ENCODE data around the gene PLA2G4E.

Gene PLA2G4E

DNA sequence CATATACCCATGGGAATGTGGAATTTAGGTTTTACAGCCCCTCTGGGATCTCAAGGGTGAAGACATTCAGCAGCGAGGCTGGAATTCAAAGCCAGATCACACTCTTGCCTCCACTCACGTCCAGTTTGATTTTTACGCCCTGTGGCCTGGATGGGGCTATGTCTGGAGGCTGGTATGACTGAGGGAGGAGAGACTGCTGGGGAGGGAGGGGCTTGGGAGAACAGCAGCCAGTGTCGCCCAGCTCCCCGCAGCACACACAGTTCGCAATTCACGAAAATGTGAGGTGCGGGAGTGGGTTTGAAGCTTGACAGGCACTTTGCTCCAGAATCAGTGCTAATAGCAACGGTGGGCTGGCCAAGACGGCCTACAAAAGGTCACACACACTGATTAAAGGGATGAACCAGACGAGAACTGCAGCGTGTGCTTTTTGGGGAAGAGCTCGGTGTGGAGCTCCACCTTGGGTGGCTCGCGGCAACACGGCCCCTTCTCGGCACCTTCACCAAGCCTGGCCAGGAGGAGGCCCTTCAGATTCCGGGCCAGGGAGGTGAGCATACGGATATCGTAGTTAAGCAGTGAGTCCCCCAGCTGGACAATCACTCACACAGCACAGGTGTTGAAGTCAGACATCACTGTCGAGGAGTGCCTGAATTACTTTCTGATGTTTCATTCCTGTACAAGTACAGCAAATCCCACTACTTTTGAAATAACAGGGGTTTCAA is 64.9 kb downstream of the PLA2G4E start:
- Mint-ChIP-seq H3K36me3 (peaks cover 4% of the 10 kb centered on the region), H3K9me3 (ENCODE audit: low read depth) (no peaks in the 10 kb centered on the region), H3K27ac (no peak overlapping the region), H3K27me3 (no peaks in the 10 kb centered on the region), H3K4me1 (ENCODE audit: low read depth) (peaks cover 6% of the 10 kb centered on the region), H3K4me3 (no peak overlapping the region)

DNA sequence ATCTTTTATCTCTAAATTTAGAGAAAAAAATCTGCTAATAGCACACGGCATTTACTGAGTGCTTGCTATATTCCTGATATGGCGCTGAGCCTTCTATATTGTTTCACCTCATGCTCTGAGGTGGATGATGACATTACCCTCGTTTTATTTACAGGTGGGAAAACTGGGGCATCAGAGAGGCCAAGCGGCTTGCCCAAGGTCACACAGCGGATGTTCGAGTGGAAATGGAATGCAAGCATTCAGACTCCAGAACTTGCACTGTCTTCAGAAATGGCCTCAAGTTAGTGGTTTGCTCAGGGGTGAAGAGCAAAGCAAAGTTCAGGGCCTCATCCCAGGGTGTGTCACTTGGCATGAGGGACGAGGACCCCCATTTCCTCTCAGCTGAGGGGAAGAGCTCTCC is 65.7 kb downstream of the PLA2G4E start:
- Mint-ChIP-seq H3K27ac (no peak overlapping the region), H3K27me3 (no peaks in the 10 kb centered on the region), H3K4me3 (no peak overlapping the region), H3K4me1 (ENCODE audit: low read depth) (peaks cover 6% of the 10 kb centered on the region), H3K9me3 (ENCODE audit: low read depth) (no peaks in the 10 kb centered on the region), H3K36me3 (peaks cover 8% of the 10 kb centered on the region)

DNA sequence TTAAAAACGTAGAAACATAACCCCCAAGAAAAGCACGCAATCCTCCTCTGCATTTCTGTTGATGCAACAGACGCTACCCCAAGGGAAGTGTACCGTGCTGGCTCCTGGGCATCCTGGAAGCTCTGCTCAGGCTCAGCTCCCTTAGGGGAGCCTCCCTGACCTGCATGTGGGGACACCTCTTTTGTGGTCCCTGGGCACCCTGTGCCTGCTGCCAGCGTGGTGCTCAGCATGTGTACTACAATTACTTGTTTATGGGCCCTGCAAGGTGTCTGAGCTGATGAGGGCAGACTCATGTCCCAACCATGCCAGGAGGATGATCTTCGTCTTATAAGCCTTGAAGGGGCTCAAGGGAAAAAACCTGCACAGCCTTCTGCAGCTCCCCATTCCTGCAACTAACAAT is 66.8 kb downstream of the PLA2G4E start:
- Mint-ChIP-seq H3K27me3 (no peaks in the 10 kb centered on the region), H3K4me3 (no peak overlapping the region), H3K36me3 (peaks cover 8% of the 10 kb centered on the region), H3K9me3 (ENCODE audit: low read depth) (no peaks in the 10 kb centered on the region), H3K27ac (no peak overlapping the region), H3K4me1 (ENCODE audit: low read depth) (peaks cover 6% of the 10 kb centered on the region)

DNA sequence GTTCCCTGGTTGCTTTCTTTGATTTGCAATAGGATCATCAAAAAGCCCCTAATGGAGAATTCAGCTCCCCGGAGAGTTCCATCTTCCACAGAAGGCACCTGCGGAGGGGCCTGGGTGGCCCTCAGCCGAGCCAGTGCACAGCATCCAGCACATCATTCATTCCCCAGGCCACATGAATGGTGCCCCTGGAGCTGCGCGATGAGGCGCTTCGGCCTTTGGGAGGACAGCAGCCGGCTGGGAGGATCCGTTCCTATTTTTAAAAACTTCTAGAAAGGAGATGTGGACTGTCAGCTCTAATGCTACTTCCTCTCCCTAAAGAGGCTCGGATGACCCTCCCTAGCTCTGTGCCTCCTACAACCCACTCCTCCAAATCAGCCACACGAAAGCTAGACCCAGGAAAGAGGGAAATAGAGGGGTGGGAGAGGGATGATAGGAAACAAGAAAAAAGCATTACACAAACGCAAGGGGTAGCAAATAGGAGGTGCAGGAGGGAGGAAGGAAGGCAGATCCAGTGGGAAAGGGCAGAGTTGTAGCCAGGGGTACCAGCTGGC is 68.8 kb downstream of the PLA2G4E start:
- Mint-ChIP-seq H3K27ac (no peak overlapping the region), H3K4me3 (no peak overlapping the region), H3K4me1 (ENCODE audit: low read depth) (peaks cover 2% of the 10 kb centered on the region), H3K9me3 (ENCODE audit: low read depth) (no peaks in the 10 kb centered on the region), H3K36me3 (peaks cover 4% of the 10 kb centered on the region), H3K27me3 (no peaks in the 10 kb centered on the region)

DNA sequence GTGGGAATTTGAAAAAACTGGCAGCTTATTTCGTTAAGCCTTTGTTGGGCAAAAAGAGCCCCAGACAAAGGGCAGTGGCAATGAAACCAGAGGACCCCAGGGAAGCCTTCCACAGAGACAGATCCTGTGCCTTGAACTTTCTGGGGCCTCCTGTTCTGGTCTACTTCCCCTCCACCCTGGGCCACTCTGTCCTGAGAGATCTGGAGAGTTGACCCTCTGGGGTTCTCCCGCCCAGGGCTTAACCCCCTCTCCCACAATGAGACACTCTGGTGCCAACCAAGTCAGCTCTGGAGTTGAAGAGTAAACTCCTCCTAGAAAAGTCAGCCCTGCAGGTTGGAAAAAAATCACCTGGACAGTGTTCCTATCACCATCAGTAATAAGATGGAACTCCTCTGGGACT is 69.3 kb downstream of the PLA2G4E start:
- no peak overlapping the region for H3K4me3 Mint-ChIP-seq
- peaks cover 2% of the 10 kb centered on the region for H3K4me1 Mint-ChIP-seq (ENCODE audit: low read depth)
- peaks cover 4% of the 10 kb centered on the region for H3K36me3 Mint-ChIP-seq
- no peaks in the 10 kb centered on the region for H3K9me3 Mint-ChIP-seq (ENCODE audit: low read depth)
- no peaks in the 10 kb centered on the region for H3K27me3 Mint-ChIP-seq
- no peak overlapping the region for H3K27ac Mint-ChIP-seq

DNA sequence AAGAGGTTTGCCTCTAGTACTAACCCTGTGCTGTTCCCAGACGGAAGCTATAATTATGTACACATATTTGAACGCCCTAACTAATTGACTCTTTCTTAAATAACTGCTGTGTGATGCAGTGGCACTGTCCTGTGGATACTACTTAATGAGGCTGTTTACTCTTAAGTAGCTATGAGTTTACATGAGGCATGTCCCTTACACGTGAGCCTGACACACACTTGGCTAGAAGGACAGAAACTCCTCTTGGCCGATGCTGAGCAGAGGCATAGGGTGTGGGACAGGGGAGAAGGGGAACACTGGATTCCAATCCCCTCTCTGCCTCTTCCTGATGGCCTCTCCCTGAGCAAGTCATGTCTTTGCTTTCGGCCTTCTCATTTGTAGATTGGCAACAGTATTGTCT is 70.4 kb downstream of the PLA2G4E start:
- H3K36me3 Mint-ChIP-seq: peaks cover 4% of the 10 kb centered on the region
- H3K9me3 Mint-ChIP-seq (ENCODE audit: low read depth): no peaks in the 10 kb centered on the region
- peaks cover 2% of the 10 kb centered on the region for H3K4me1 Mint-ChIP-seq (ENCODE audit: low read depth)
- H3K4me3 Mint-ChIP-seq: no peak overlapping the region
- no peak overlapping the region for H3K27ac Mint-ChIP-seq
- H3K27me3 Mint-ChIP-seq: no peaks in the 10 kb centered on the region

DNA sequence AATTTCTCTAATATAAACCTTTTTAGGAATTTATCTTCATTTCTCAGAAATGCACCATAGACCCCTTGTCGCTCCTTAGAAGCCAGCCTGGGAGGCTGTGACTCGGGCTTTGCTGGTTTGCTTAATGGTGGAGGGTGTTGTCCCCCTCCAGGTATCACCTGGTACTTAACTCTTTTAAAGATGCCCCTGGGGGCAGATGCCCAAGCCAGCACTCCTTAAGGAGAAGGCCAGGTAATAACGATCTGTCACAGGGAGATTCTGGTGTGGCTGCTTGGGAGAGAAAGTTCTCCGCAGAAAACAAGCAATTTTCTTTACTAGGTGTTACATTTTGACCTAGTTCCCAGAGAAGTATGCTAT is 70.7 kb downstream of the PLA2G4E start:
- H3K36me3 Mint-ChIP-seq: peaks cover 4% of the 10 kb centered on the region

DNA sequence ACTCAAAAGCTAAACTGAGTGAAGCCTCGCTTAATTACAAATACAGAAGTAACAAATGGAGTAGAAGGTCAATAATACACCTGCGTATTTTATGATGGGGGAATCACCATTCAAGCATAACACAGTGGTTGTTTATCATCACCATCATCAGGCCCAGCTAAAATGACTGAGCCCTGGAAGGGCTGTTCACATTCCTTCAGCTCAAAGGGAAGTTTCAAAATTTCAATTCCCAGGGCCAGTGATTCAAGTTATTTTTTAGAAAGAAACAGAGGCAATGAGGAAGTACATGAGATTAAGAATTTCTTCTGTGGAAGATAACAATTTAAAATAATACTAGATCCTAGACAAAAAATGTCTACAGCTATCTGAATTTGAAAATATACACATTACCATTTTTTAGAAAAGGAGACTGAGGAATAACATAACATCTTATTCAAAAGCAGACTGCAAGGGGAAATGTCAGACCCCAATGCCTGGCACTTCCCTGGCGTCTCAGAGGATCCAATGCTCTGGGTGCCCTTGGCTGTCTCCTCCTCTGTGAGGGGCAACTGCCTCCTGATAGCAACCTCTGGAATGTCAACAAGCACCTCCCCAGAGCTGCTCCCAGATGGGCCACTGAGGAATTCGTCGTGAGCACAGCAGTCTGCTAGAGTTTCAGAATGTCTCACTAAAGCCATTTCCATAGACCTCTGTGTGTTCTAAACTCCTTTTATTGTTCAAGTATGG is 71.3 kb downstream of the PLA2G4E start:
- H3K4me1 Mint-ChIP-seq (ENCODE audit: low read depth): peaks cover 2% of the 10 kb centered on the region
- H3K36me3 Mint-ChIP-seq: peaks cover 4% of the 10 kb centered on the region

More for the DNA sequence above, 70.7 kb downstream of the PLA2G4E start:
- H3K9me3 Mint-ChIP-seq (ENCODE audit: low read depth): no peaks in the 10 kb centered on the region
- peaks cover 2% of the 10 kb centered on the region for H3K4me1 Mint-ChIP-seq (ENCODE audit: low read depth)
- H3K27me3 Mint-ChIP-seq: no peaks in the 10 kb centered on the region
- H3K4me3 Mint-ChIP-seq: no peak overlapping the region
- no peak overlapping the region for H3K27ac Mint-ChIP-seq

DNA sequence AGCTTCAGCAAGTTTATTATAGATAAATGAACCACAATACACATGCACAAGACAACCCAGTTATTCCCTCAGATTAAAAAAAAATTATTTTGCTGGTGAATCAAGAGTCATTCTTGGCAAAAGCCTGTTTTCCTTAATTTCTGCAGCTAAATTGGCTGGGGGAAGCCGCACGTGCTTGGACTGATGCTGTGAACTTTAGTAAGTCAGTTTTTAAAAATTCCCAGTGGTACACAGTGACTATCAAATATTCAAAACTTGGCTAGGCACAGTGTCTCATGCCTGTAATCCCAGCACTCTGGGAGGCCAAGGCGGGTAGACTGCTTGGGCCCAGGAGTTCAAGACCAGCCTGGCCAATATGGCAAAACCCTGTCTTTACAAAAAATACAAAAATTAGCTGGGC is 72.4 kb downstream of the PLA2G4E start:
- H3K27ac Mint-ChIP-seq: no peak overlapping the region
- H3K27me3 Mint-ChIP-seq: no peaks in the 10 kb centered on the region
- H3K4me1 Mint-ChIP-seq (ENCODE audit: low read depth): peaks cover 2% of the 10 kb centered on the region
- no peak overlapping the region for H3K4me3 Mint-ChIP-seq
- H3K36me3 Mint-ChIP-seq: peaks cover 4% of the 10 kb centered on the region
- H3K9me3 Mint-ChIP-seq (ENCODE audit: low read depth): no peaks in the 10 kb centered on the region

More for the DNA sequence above, 71.3 kb downstream of the PLA2G4E start:
- Mint-ChIP-seq H3K27me3 (no peaks in the 10 kb centered on the region), H3K27ac (no peak overlapping the region), H3K9me3 (ENCODE audit: low read depth) (no peaks in the 10 kb centered on the region), H3K4me3 (no peak overlapping the region)

DNA sequence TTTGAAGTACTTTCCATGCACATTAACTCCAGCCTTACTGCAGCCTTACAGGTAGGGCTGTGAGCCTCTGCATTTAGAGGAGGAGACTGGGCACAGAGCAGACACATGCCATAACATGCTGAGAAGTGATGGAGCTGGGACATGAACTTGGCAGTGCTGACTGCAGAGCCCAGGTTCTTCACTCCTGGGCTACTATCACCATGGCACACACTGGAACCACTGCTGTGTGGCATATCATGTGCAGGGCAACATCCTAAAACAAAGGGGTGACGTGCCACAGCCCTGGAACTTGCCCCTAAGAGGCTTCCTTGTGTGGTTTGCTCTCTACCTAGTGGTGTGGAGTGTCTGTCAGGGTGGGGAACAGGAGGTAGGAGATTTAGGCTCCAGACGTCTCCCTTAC is 73.9 kb downstream of the PLA2G4E start:
- no peaks in the 10 kb centered on the region for H3K9me3 Mint-ChIP-seq (ENCODE audit: low read depth)
- no peak overlapping the region for H3K27ac Mint-ChIP-seq
- no peak overlapping the region for H3K4me3 Mint-ChIP-seq
- no peaks in the 10 kb centered on the region for H3K27me3 Mint-ChIP-seq
- H3K36me3 Mint-ChIP-seq: peaks cover 4% of the 10 kb centered on the region
- H3K4me1 Mint-ChIP-seq (ENCODE audit: low read depth): peaks cover 2% of the 10 kb centered on the region

DNA sequence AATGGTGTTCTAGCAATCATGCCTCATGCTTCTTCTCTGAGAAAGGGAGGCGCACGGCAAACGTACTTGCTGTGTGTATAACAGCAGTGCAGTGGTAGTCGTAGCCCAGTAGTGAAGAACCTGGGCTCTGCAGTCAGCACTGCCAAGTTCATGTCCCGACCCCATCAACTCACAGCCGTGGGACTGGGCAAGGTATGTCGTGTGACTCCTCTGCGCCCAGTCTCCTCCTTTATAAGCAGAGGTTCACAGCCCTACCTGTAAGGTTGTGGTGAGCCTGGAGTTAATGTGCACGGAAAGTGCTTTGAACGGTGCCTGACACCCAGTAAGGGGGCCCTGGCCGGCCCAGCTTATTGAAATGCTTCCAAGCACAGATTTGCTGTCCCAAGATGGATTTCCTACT is 75.1 kb downstream of the PLA2G4E start:
- Mint-ChIP-seq H3K4me3 (no peak overlapping the region), H3K9me3 (ENCODE audit: low read depth) (no peaks in the 10 kb centered on the region), H3K36me3 (peaks cover 4% of the 10 kb centered on the region), H3K4me1 (ENCODE audit: low read depth) (peaks cover 7% of the 10 kb centered on the region), H3K27me3 (no peaks in the 10 kb centered on the region), H3K27ac (no peak overlapping the region)

DNA sequence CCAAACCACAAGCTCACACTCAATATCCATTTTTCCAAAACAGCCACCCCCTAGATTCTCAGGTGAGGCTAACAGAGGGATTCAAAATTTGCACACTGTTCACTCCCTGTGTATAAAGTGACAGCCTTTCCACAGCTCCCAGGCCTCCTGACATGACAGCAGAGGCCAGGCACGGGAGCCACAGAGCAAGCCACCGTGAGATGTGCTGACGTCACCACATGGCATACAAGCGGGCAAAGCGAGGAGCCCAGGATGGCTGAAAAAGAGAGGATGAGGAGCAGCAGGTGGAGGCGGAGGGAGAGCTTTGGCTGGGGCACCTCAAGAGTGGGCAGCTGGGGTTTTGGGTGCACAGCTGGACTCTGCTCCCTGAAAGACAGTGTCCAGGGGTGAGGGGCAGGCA is 75.6 kb downstream of the PLA2G4E start:
- H3K36me3 Mint-ChIP-seq: peaks cover 6% of the 10 kb centered on the region
- no peak overlapping the region for H3K27ac Mint-ChIP-seq
- H3K4me1 Mint-ChIP-seq (ENCODE audit: low read depth): peaks cover 12% of the 10 kb centered on the region
- no peaks in the 10 kb centered on the region for H3K27me3 Mint-ChIP-seq
- H3K4me3 Mint-ChIP-seq: no peak overlapping the region
- H3K9me3 Mint-ChIP-seq (ENCODE audit: low read depth): no peaks in the 10 kb centered on the region

DNA sequence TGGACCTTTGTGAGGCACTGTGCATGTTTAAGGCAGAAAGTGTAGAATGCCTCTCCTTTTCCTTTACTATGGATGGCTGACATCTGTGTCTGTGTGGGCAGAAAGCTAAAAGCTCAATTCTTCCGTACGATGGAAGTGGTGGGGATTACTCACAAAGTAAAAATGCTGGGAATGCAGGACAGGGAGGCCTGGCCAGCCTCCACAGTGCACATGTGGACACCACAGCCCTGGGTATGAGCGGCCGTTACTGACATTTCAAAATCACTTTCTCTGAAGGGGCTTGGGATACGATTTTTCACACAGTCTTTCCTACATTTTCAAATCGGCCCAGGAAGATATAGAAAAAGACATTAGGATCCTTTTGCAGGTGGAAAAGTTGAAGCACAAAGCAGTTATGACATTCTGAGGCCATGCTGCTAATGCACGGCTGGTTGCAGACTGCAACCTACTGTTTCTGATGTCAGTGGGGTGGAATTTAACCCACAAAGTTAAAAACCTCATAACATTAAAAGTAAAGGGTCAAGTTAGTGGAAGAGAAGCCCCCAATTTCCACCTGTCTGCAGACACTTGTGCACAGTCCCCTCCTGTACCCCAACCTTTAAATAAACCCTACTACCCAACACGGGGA is 76.4 kb downstream of the PLA2G4E start:
- Mint-ChIP-seq H3K36me3 (peaks cover 6% of the 10 kb centered on the region), H3K9me3 (ENCODE audit: low read depth) (no peaks in the 10 kb centered on the region), H3K4me1 (ENCODE audit: low read depth) (peaks cover 14% of the 10 kb centered on the region), H3K4me3 (no peak overlapping the region), H3K27ac (no peak overlapping the region), H3K27me3 (no peaks in the 10 kb centered on the region)

DNA sequence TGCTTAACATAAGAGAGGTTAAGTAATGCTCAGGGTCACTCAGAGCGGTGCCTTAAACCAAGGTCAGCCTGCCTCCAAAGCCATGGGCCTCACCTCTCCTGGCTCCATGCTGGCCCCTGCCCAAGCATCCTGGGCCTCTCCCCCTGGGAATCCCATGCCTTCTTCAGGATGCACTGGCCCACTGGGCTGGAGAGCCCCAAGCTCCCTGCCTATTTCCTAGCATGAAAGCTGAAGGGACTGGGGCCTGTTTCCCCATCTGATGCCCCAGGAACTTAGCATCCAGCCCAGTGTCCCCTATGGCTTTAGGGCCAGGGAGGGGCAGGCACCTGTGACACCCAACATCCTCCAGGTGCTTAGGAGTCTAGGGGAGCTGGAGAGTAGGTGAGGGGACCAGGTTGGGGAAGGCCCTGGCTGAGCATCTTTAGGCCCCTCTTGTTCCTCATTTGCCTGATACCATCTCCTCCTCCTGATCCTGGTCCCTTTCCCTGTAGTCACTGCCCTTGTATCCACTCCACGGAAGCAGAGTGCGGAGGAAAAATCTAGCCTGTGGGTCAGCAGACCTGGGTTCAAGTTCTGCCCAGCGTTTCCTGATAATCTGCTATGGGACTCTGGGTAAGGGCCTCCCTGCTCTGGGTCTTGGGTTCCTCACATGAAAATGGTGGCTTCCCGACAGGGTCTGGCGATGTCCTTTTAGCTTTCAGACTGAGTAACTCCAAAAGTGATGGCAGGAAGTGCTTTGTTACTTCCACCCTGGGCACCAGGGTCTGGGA is 77.1 kb downstream of the PLA2G4E start:
- H3K36me3 Mint-ChIP-seq: peaks cover 6% of the 10 kb centered on the region
- peaks cover 16% of the 10 kb centered on the region for H3K4me1 Mint-ChIP-seq (ENCODE audit: low read depth)
- no peaks in the 10 kb centered on the region for H3K27me3 Mint-ChIP-seq
- H3K9me3 Mint-ChIP-seq (ENCODE audit: low read depth): no peaks in the 10 kb centered on the region
- no peak overlapping the region for H3K4me3 Mint-ChIP-seq
- H3K27ac Mint-ChIP-seq: no peak overlapping the region

DNA sequence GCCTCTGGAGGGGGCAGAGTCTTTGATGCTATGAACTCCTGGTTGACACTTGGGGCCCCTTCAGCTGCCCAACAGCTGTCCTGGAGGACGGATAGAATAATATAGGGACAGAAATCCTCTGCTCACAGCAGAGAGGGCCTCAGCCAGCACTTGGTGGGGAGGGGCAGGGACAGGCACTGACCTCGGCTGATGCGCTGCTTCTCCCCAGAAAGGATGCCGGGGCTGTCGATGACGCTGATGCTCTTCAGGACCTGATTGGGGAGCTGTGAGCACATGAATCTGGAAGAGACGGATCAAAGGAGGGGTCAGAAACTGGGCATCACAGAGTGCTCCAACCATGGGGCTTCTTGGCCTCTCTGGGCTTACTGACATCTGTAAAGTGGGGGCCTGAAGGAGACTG is 78.0 kb downstream of the PLA2G4E start:
- Mint-ChIP-seq H3K27me3 (no peaks in the 10 kb centered on the region), H3K36me3 (peaks cover 6% of the 10 kb centered on the region), H3K4me3 (no peak overlapping the region), H3K4me1 (ENCODE audit: low read depth) (peaks cover 25% of the 10 kb centered on the region), H3K27ac (peak overlapping the region; percentile 69), H3K9me3 (ENCODE audit: low read depth) (no peaks in the 10 kb centered on the region)
